Measurements from ENCODE around the gene LRRC4C.

The LRRC4C gene

GRCh38 chr11:41459465-41460401 is at the start of gene LRRC4C:
Gene LRRC4C (minus strand): TSS chr11:41459652.
- peak; percentile 74 for DNase-seq

- DNase-seq = no peak
Measured at GRCh38 chr11:41508121-41508520, 48.7 kb upstream of the LRRC4C start.

DNA sequence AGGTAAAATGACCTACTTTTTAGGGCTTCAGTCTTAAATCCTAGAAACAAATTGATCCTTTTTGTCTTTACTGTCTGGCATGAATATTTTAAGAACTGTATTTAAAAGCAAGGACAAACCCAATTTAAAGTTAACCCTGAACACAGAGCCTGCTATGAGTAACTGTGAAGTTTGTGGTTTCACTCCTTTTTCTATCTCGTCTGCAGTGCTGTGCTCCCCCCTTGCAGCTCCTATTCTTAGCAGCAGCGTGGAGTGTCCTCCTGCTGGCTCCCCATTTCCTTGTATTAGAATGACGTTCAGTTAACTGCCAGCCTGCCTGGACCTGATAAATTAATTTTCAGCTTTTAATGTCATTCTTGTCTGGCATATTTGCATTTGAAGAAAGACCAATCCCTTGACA is 40.0 kb upstream of the LRRC4C start:
- DNase-seq = peak; percentile 7

- peak; percentile 45 for DNase-seq
Measured at GRCh38 chr11:41498726-41499125, 39.3 kb upstream of the LRRC4C start.

GRCh38 chr11:41497974-41498373 is 38.5 kb upstream of the LRRC4C start:
- DNase-seq = peak; percentile 7

DNA sequence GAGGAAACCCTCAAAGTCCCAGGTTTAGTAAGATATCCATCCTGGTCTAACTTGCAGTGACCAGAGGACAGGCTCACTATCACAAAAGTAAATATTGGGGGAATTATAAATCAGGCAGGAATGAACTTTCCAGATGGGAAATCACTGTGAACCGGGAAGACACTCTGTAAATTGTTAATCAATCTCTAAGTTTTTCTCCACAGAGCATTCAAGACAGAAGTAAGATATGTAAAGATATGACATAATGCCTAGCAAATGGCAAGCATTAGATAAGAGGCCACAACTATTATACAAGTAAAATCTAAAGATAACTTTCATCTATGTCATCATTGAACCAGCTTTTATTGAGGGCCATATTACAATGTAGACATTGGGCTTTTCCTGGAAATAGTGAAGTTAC is 35.3 kb upstream of the LRRC4C start:
- DNase-seq = no peak

DNA sequence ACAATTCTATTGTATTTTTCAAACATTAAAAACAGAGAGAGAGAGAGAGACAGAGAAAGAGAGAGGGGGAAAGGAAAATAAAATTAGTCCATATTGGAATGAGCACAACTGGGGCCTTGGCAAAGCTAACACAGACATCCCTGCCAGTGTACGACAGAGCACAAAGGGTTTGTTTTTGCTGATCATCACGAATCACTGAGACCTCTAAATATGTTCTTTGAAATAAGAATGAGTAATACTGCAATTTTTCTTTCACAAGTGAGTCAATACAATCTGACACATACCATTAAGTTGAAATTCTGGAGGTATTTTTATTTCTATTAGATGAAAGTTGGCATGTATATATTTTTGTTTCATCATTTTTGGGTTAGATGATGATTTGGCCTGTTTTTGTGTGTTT is 27.0 kb upstream of the LRRC4C start:
- DNase-seq = no peak

DNA sequence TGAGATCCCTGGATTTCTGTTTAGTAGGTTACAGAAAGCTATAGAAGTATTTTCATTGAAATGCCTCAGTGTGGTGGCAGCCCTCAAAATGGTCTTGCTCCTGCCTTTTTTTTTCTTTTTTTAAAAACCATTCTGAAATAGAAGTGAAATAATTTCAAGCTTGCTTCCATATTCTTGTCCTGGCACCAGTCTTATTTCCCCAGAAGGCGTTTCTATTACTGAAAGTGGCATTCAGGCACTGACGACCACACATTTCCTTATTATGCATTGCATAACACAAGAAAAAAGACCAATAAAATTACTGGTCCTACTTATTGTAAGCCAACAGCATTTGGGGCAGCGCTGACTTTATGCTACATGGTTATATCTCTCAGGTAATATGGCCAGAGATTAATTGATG is 24.5 kb upstream of the LRRC4C start:
- no peak for DNase-seq

GRCh38 chr11:41479179-41479578 is 19.7 kb upstream of the LRRC4C start:
- no peak for DNase-seq

DNA sequence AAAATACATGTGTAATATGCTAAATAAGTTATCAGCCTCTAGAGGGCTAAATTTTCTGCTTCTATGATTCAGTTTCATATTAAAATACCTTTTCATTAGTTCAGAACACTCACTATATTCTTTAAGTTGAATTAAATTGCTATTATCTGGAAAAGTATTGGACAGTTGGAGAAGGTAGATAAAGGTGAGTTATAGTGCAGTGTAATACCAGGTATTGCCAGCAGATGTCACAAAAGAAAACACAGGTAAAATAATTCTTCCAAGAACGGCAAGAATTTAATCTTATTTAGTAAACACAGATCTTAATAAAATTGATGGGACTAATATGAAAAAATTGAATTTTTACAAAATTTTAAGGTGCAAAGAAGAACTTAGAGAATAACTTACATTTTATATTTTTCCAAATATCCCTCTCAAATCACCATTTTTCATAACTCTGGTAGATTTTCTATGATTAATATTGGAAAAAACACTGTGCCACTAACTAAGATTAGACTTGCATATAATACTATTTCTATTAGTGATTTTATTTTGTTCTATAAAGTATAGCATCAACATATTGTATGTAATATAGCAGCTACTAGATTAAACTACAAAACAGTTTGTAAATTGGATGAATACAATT is 1.7 kb upstream of the LRRC4C start:
- peak; percentile 56 for DNase-seq

- DNase-seq = no peak
Measured at GRCh38 chr11:41458641-41459040, 811 bp downstream of the LRRC4C start.

- DNase-seq = peak; percentile 11
Measured at GRCh38 chr11:41458154-41458553, 1.3 kb downstream of the LRRC4C start.

- no peak for DNase-seq
Measured at GRCh38 chr11:41457216-41458014, 2.0 kb downstream of the LRRC4C start.

DNA sequence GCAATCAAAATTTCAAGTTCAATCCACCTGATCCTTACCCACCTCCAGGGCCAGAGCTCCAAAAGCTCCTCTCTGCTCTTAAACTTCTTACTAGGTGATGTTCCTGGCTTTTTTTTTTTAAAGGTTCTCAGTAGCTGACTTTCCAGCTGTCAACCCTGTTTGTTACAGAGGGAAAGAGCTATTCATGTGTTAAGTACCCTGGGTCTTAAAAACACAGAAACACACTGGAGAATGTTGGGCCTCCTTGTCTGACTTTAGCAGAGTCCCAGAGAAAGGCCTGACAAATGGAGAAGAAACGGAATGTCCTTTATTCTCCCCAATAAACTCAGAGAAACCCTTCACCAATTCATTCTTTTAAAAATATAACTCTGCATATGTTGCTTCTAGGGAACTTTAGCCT is 3.2 kb downstream of the LRRC4C start:
- no peak for DNase-seq

DNA sequence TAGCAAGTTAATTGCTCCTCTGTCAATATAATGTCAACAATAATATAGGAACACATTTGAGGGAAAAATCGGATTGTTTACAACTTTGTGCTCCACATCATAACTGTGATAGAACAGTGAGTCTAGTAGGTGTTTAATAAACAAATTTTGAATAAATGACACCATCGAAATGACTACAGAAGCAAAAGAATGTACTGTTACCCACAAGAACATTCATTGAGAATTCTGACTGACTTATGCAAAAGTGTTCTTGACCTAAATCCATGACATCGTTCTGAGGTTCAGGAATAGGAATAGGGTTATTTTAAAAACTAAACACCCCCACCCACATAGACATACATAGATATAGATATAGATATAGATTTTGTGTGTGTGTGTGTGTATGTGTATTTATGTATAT is 8.4 kb downstream of the LRRC4C start:
- DNase-seq = no peak

DNA sequence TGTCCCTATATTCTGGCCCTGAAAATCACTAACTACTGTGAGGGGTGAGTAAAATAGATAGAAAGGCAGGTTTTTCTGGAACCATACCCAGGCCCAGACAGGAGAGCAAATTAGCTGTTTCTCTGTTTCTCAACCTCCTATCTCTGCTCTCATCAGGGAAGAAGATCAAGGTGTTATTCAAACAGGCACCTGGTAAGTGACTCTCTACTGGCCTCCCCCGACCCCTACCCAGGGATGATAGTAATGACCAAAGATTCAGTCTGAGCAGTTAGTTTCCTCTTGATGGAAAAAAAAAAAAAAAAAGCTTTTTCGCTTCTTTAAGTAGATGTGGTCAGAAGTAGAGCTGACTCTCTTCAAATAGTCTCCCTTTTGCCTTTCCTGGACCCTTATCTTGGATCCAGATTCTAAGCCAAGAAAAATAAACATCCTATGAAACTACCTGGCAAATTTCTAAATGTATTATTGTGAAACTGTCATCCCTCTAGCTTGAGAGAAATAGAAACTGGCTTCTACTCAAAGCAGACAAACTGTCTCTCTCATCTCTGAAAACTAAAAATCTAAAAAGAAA is 9.9 kb downstream of the LRRC4C start:
- DNase-seq = no peak

GRCh38 chr11:41446566-41446965 is 12.9 kb downstream of the LRRC4C start:
- no peak for DNase-seq

DNA sequence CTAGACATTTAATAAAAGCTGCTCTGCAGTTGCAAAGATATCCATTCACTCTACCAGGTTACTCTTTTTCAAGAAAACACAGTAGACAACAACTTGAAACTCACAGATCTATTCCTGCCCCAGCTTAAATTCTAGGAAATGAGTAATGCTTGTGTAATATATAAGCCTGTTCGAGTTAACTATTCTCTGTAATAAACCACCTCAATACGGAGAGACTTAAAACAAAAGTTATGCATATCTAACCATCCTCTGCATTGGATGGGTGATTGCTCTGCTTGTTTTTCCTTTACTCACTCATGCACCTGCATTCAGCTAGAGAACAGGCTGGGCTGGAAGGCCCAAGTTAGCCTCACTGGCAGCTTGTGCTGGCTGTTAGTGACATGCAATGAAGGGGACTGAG is 13.3 kb downstream of the LRRC4C start:
- no peak for DNase-seq

- no peak for DNase-seq
Measured at GRCh38 chr11:41437006-41437490, 22.4 kb downstream of the LRRC4C start.

DNA sequence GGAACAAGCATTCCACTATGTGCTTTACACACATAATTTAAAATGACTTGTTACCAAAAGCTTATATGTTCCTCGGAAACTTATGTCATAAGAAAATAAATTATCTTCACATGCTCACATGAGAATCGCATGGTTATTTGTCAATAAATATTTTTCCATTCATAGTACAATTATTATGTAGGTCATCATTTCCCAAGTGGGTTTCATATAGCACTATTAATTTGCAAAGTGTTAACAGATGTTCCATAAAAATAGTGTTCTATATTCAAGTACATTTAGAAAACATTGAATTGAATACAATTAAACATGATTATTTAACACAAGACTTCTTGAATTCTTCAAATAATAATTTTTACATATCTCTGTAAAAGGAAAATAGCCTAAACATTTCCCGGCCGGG is 23.9 kb downstream of the LRRC4C start:
- no peak for DNase-seq

DNA sequence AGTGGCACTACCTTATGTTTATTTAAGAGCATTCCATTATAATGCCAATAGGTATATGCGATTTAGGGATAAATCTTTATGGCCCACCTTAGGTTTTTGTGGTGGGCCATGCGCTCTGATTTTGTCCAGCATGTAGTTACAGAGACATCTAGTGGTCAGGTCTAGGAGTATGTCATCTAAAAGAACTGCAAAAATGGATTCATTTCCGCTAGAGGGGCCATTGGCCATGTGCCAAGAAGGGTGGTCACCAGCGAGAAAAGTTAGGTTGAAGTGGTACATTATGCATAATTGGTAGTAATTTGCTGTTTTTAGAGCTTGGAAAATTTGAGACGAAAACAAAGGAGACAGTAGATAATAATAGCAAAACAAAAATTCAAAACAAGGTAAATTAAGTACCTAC is 27.7 kb downstream of the LRRC4C start:
- peak; percentile 79 for DNase-seq

GRCh38 chr11:41419901-41420300 is 39.6 kb downstream of the LRRC4C start:
- no peak for DNase-seq

Measured in NCI-H69 (cell line).